Activated T-helper 1 cell treated with anti-CD3 and anti-CD28 coated beads, Interleukin-12 subunit alpha, Interleukin-12 subunit beta, Interleukin-2, Interleukin-4 antibody, amounts not matched to agents 30 ng/mL and 10 ng/mL and 1 ng/mL, durations not matched to agents 14 hours and 24 hours and 36 hours (primary cell): Measurements from ENCODE around the gene SLC12A4. TPM values are rescaled to one million over a fixed set of nuclear protein-coding genes. Genes with fewer than 3 reads are reported as not detected.
"Not testable (repeated sequence)": the region's sequence is repeated elsewhere in the genome, so short reads cannot be mapped to it uniquely, and the experiment has no call there.

Experiments used
- DNase-seq: peaks from one replicate; pipeline ENCODE4 v3.0.0; 2021; ENCODE audit warnings: low spot score
- H3K27ac Mint-ChIP-seq: one replicate; pipeline ENCODE4 v1.8.0; 2021; ENCODE audit warnings: mild to moderate bottlenecking, mixed read lengths
- H3K27me3 Mint-ChIP-seq: one replicate; pipeline ENCODE4 v1.8.0; 2022; ENCODE audit warnings: mild to moderate bottlenecking, moderate library complexity, mixed read lengths; ENCODE audit not compliant: insufficient read depth
- H3K36me3 Mint-ChIP-seq: one replicate; pipeline ENCODE4 v1.8.0; 2021; ENCODE audit warnings: low read depth, mixed read lengths
- H3K4me1 Mint-ChIP-seq: one replicate; pipeline ENCODE4 v1.8.0; 2021; ENCODE audit warnings: low read depth, mixed read lengths
- H3K4me3 Mint-ChIP-seq: one replicate; pipeline ENCODE4 v1.8.0; 2021; ENCODE audit warnings: mild to moderate bottlenecking, moderate library complexity, mixed read lengths
- H3K9me3 Mint-ChIP-seq: one replicate; pipeline ENCODE4 v1.8.0; 2021; ENCODE audit warnings: mixed read lengths
- intact Hi-C: fragments of 100-400 bp; cut with micrococcal nuclease; formaldehyde crosslinking; loops from one replicate; pipeline ENCODE4 v1.15.1; 2024
- total RNA-seq: library from RNA; stranded (reverse); gene quantifications from 2 replicates; pipeline ENCODE4 v1.2.3, GENCODE V29; 2022

Gene SLC12A4
- total RNA-seq, 1 donor from 2014 or later = 43.1 TPM

- H3K9me3 Mint-ChIP-seq = no peaks in the 10 kb centered on the region
- peaks cover 27% of the 10 kb centered on the region for H3K4me1 Mint-ChIP-seq
- DNase-seq = no peak
- no peaks in the 10 kb centered on the region for H3K27me3 Mint-ChIP-seq
- H3K27ac Mint-ChIP-seq = peak overlapping the region; percentile 73
- no peak overlapping the region for H3K4me3 Mint-ChIP-seq
- peaks cover 6% of the 10 kb centered on the region for H3K36me3 Mint-ChIP-seq
- intact Hi-C loops = loop anchor here (2.0 kb wide), 1 partner anchor 25 kb away; the partner anchor contains the start of gene PSKH1
These were observed 50.6 kb downstream of the SLC12A4 start for GRCh38 chr16:67917852-67918236.

DNA sequence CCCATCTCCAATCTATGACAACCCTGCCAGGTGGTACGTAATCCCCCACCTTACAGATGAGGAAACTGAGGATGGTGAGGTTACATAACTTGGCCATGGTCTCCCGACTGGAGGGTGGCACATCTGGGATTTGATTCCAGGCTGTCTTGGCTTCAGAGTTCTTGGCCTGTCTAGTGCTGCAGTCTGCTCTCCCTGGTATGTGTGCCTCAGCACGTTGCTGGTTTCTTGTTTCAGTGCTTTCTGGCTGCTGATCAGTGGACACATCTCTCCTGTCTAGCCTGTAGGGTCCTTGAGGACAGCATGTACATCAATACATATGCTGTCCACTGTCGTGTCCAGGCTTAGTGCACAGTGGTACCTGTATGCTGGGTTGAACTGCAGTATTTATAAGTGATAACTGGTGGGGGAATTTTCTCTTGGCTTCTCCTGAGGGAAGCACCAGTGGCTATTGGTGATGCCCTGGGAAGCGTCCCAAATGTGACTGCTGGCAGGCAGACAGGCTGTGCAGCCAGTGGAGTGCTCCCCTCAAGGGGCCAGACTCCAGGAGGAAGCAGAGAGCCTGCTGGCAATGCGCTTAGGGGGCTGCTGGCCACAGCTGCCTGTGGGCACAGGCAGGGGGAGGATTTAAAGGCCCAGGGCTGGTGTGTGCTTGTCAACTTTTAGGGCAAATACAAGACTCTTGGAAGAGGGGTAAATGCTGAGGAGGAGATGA, 51.1 kb downstream of the SLC12A4 start:
- intact Hi-C loops = no loop called here
- Mint-ChIP-seq H3K27me3 (no peaks in the 10 kb centered on the region), H3K4me3 (no peak overlapping the region), H3K4me1 (peaks cover 22% of the 10 kb centered on the region), H3K36me3 (peaks cover 6% of the 10 kb centered on the region), H3K9me3 (no peaks in the 10 kb centered on the region), H3K27ac (peak overlapping the region; percentile 73)
- DNase-seq = no peak

GRCh38 chr16:67915831-67916723, 52.4 kb downstream of the SLC12A4 start:
- intact Hi-C loops = no loop called here
- H3K27me3 Mint-ChIP-seq = no peaks in the 10 kb centered on the region
- H3K4me3 Mint-ChIP-seq = no peak overlapping the region
- H3K36me3 Mint-ChIP-seq = peaks cover 8% of the 10 kb centered on the region
- no peak for DNase-seq
- peaks cover 16% of the 10 kb centered on the region for H3K4me1 Mint-ChIP-seq
- H3K9me3 Mint-ChIP-seq = no peaks in the 10 kb centered on the region
- peak overlapping the region; percentile 42 for H3K27ac Mint-ChIP-seq

- Mint-ChIP-seq H3K27ac (peak overlapping the region; percentile 26), H3K4me1 (peaks cover 22% of the 10 kb centered on the region), H3K36me3 (peaks cover 11% of the 10 kb centered on the region)
- DNase-seq, H3K27me3 Mint-ChIP-seq, intact Hi-C loops, H3K9me3 Mint-ChIP-seq, H3K4me3 Mint-ChIP-seq: not testable (repeated sequence)
These were observed 53.0 kb downstream of the SLC12A4 start for GRCh38 chr16:67915496-67915769.

DNA sequence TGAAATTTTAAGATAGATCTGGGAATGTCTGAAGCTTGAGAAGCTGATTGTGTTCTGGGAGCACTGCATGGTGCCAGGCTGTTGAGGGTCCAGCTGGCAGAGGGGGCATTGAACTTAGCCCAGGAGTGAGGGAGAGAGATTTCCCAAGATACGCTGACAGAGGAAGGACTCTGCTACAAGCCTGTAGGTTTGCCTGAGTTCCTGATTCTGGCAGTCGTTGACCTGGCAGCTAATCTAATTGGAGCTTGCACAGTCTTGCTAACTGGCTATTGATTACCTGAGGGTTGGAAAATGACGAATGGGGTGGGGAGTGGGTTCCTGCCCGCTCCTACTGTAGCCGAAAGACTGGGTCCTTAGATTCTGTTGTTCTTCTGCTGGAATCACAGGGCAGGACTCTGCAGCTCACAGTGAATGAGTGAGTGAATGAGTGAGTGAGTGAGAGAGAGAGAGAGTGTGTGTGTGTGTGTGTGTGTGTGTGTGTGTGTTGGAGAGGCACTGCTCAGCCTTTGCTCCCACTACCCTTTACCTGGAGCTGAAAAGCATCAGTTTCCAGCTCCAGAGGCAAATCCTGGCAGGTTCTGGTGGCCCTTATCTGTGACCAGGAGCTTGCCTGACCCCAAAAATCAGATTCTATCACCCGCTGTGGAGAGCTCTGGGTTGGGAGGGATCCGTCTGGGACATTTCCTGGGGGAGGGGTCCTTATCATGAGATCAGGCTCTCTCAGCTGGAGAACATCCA, 53.5 kb downstream of the SLC12A4 start:
- intact Hi-C loops = no loop called here
- H3K36me3 Mint-ChIP-seq = peaks cover 14% of the 10 kb centered on the region
- peak overlapping the region; percentile 19 for H3K27ac Mint-ChIP-seq

GRCh38 chr16:67910158-67910557, 58.3 kb downstream of the SLC12A4 start:
- Mint-ChIP-seq H3K27ac (peak overlapping the region; percentile 89), H3K4me1 (peaks cover 24% of the 10 kb centered on the region), H3K4me3 (no peak overlapping the region), H3K27me3 (no peaks in the 10 kb centered on the region), H3K9me3 (no peaks in the 10 kb centered on the region), H3K36me3 (peaks cover 24% of the 10 kb centered on the region)
- intact Hi-C loops = no loop called here
- DNase-seq = peak; percentile 50

More for the DNA sequence above, 53.5 kb downstream of the SLC12A4 start:
- DNase-seq = no peak
- H3K4me1 Mint-ChIP-seq = peaks cover 27% of the 10 kb centered on the region
- H3K27me3 Mint-ChIP-seq = no peaks in the 10 kb centered on the region
- no peak overlapping the region for H3K4me3 Mint-ChIP-seq
- no peaks in the 10 kb centered on the region for H3K9me3 Mint-ChIP-seq

DNA sequence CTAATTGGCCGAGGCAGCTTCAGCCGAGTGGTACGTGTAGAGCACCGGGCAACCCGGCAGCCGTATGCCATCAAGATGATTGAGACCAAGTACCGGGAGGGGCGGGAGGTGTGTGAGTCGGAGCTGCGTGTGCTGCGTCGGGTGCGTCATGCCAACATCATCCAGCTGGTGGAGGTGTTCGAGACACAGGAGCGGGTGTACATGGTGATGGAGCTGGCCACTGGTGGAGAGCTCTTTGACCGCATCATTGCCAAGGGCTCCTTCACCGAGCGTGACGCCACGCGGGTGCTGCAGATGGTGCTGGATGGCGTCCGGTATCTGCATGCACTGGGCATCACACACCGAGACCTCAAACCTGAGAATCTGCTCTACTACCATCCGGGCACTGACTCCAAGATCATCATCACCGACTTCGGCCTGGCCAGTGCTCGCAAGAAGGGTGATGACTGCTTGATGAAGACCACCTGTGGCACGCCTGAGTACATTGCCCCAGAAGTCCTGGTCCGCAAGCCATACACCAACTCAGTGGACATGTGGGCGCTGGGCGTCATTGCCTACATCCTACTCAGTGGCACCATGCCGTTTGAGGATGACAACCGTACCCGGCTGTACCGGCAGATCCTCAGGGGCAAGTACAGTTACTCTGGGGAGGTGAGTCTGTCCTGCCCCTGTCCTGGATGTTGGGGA, 59.2 kb downstream of the SLC12A4 start:
- Mint-ChIP-seq H3K27me3 (no peaks in the 10 kb centered on the region), H3K4me1 (peaks cover 24% of the 10 kb centered on the region), H3K36me3 (peaks cover 26% of the 10 kb centered on the region), H3K4me3 (no peak overlapping the region), H3K9me3 (no peaks in the 10 kb centered on the region), H3K27ac (peak overlapping the region; percentile 89)
- no peak for DNase-seq
- intact Hi-C loops = no loop called here

- intact Hi-C loops = no loop called here
- Mint-ChIP-seq H3K4me3 (no peak overlapping the region), H3K9me3 (no peaks in the 10 kb centered on the region), H3K27ac (peak overlapping the region; percentile 40), H3K4me1 (peaks cover 24% of the 10 kb centered on the region), H3K27me3 (no peaks in the 10 kb centered on the region), H3K36me3 (peaks cover 32% of the 10 kb centered on the region)
- DNase-seq = no peak
These were observed 60.8 kb downstream of the SLC12A4 start for GRCh38 chr16:67907397-67908180.

- peaks cover 11% of the 10 kb centered on the region for H3K36me3 Mint-ChIP-seq
- H3K4me3 Mint-ChIP-seq = no peak overlapping the region
- no peaks in the 10 kb centered on the region for H3K9me3 Mint-ChIP-seq
- H3K27me3 Mint-ChIP-seq = no peaks in the 10 kb centered on the region
- no peak overlapping the region for H3K27ac Mint-ChIP-seq
- DNase-seq = no peak
- intact Hi-C loops = no loop called here
- H3K4me1 Mint-ChIP-seq = no peaks in the 10 kb centered on the region
These were observed 65.6 kb downstream of the SLC12A4 start for GRCh38 chr16:67902831-67903230.

- Mint-ChIP-seq H3K4me3 (no peak overlapping the region), H3K9me3 (no peaks in the 10 kb centered on the region), H3K4me1 (no peaks in the 10 kb centered on the region), H3K36me3 (peaks cover 9% of the 10 kb centered on the region), H3K27me3 (no peaks in the 10 kb centered on the region), H3K27ac (no peak overlapping the region)
- intact Hi-C loops = no loop called here
- no peak for DNase-seq
These were observed 66.7 kb downstream of the SLC12A4 start for GRCh38 chr16:67901734-67902133.

GRCh38 chr16:67897231-67897630, 71.2 kb downstream of the SLC12A4 start:
- H3K27ac Mint-ChIP-seq = no peak overlapping the region
- no peaks in the 10 kb centered on the region for H3K27me3 Mint-ChIP-seq
- no peaks in the 10 kb centered on the region for H3K36me3 Mint-ChIP-seq
- H3K4me3 Mint-ChIP-seq = no peak overlapping the region
- intact Hi-C loops = no loop called here
- no peak for DNase-seq
- peaks cover 20% of the 10 kb centered on the region for H3K4me1 Mint-ChIP-seq
- H3K9me3 Mint-ChIP-seq = no peaks in the 10 kb centered on the region
